Neural progenitor cell (in vitro differentiated cells): ENCODE measurements around the gene INHA. TPM values are rescaled to one million over a fixed set of nuclear protein-coding genes. Genes with fewer than 3 reads are reported as not detected.

Experiments
- DNase-seq: peaks from one replicate; pipeline ENCODE4 v3.0.0-alpha.2; 2016; ENCODE audit warnings: low spot score
- H2AFZ ChIP-seq: fragments of 200-600 bp; sonication (generic); replicated peaks from 2 replicates; pipeline ENCODE4 v1.6.1; 2016; ENCODE audit warnings: antibody characterized with exemption
- H3F3A ChIP-seq: fragments of 200-600 bp; sonication (generic); 2 replicates; pipeline ENCODE4 v1.6.1; 2016; ENCODE audit warnings: antibody characterized with exemption, low read depth
- H3K27ac ChIP-seq: fragments of 200-600 bp; sonication (generic); 2 replicates; pipeline ENCODE4 v1.5.1; 2016; ENCODE audit warnings: mild to moderate bottlenecking
- H3K27me3 ChIP-seq: fragments of 200-600 bp; sonication (generic); 2 replicates; pipeline ENCODE4 v1.6.1; 2016; ENCODE audit warnings: mild to moderate bottlenecking, moderate library complexity
- H3K36me3 ChIP-seq: fragments of 200-600 bp; sonication (generic); 2 replicates; pipeline ENCODE4 v1.5.1; 2016
- H3K4me1 ChIP-seq: fragments of 200-600 bp; sonication (generic); 2 replicates; pipeline ENCODE4 v1.6.1; 2016; ENCODE audit warnings: mixed run types
- H3K4me2 ChIP-seq: fragments of 200-600 bp; sonication (generic); 2 replicates; pipeline ENCODE4 v1.6.1; 2016
- H3K4me3 ChIP-seq: fragments of 200-600 bp; sonication (generic); 2 replicates; pipeline ENCODE4 v1.5.1; 2016
- H3K79me2 ChIP-seq: fragments of 200-600 bp; sonication (generic); 2 replicates; pipeline ENCODE4 v1.6.1; 2016; ENCODE audit warnings: low read depth
- H3K9ac ChIP-seq: fragments of 200-600 bp; sonication (generic); 2 replicates; pipeline ENCODE4 v1.6.1; 2016
- H3K9me3 ChIP-seq: fragments of 200-600 bp; sonication (generic); 2 replicates; pipeline ENCODE4 v1.5.1; 2016; ENCODE audit warnings: low read depth
- H4K20me1 ChIP-seq: fragments of 200-600 bp; sonication (generic); 2 replicates; pipeline ENCODE4 v1.6.1; 2016; ENCODE audit warnings: low read depth
- H3K27ac Mint-ChIP-seq: 3 replicates; pipeline ENCODE4 v1.8.0; 2021; ENCODE audit warnings: mixed read lengths
- H3K27me3 Mint-ChIP-seq: 2 replicates; pipeline ENCODE4 v1.8.0; 2022; ENCODE audit warnings: low read depth, mild to moderate bottlenecking, inconsistent platforms, moderate library complexity, mixed read lengths; ENCODE audit not compliant: insufficient read depth
- H3K36me3 Mint-ChIP-seq: 3 replicates; pipeline ENCODE4 v1.8.0; 2021; ENCODE audit warnings: mixed read lengths
- H3K4me1 Mint-ChIP-seq: 3 replicates; pipeline ENCODE4 v1.8.0; 2021; ENCODE audit warnings: mixed read lengths
- H3K4me3 Mint-ChIP-seq: 3 replicates; pipeline ENCODE4 v1.8.0; 2021; ENCODE audit warnings: mild to moderate bottlenecking, moderate library complexity, mixed read lengths
- H3K9me3 Mint-ChIP-seq: 3 replicates; pipeline ENCODE4 v1.8.0; 2020; ENCODE audit warnings: mixed read lengths
- CTCF ChIP-seq: fragments of 200-600 bp; sonication (generic); IDR thresholded peaks from 2 replicates; pipeline ENCODE4 v1.5.1; 2017; ENCODE audit warnings: antibody characterized with exemption, mild to moderate bottlenecking
- EZH2 ChIP-seq: fragments of 200-600 bp; sonication (generic); IDR thresholded peaks from 2 replicates; pipeline ENCODE4 v1.6.1; 2017; ENCODE audit warnings: antibody characterized with exemption, mild to moderate bottlenecking, moderate library complexity
- EZH2phosphoT487 ChIP-seq: fragments of 200-600 bp; sonication (generic); IDR thresholded peaks from 2 replicates; pipeline ENCODE4 v1.6.1; 2017; ENCODE audit warnings: antibody characterized with exemption
- microRNA-seq: library from miRNA; unstranded; fragments of <30 nt; microRNA quantifications from one replicate; pipeline ENCODE4, GENCODE V29; 2016
- small RNA-seq: library from RNA; depleted of rRNA; stranded (forward); fragments of <200 nt; gene quantifications from one replicate; pipeline ENCODE3, GENCODE V24; 2015
- total RNA-seq: library from RNA; depleted of rRNA; stranded (reverse); fragments of >200 nt; gene quantifications from 2 replicates; pipeline ENCODE4 v1.2.3, GENCODE V29; 2015; ENCODE audit warnings: low replicate concordance

Gene INHA
- total RNA-seq, 1 donor from 2014 or later = not detected

GRCh38 chr2:219621935-219622334, 49.8 kb downstream of the INHA start:
- no peaks in the 10 kb centered on the region for H3K79me2 ChIP-seq
- H3K9me3 ChIP-seq = no peaks in the 10 kb centered on the region
- H3K4me3 ChIP-seq = no peak overlapping the region
- no peak for TF ChIP-seq EZH2
- TF ChIP-seq EZH2phosphoT487 = no peak
- no peak for TF ChIP-seq CTCF
- H3K9ac ChIP-seq = no peak overlapping the region
- H3K27me3 ChIP-seq = peaks cover 30% of the 10 kb centered on the region
- no peak overlapping the region for H2AFZ ChIP-seq
- Mint-ChIP-seq H3K9me3 (no peaks in the 10 kb centered on the region), H3K4me3 (no peak overlapping the region), H3K4me1 (peaks cover 6% of the 10 kb centered on the region), H3K27ac (no peak overlapping the region), H3K27me3 (peaks cover 9% of the 10 kb centered on the region), H3K36me3 (no peaks in the 10 kb centered on the region)
- peaks cover 3% of the 10 kb centered on the region for H4K20me1 ChIP-seq
- no peak for DNase-seq
- H3K4me1 ChIP-seq = no peaks in the 10 kb centered on the region
- H3K4me2 ChIP-seq = no peak overlapping the region
- peaks cover 10% of the 10 kb centered on the region for H3F3A ChIP-seq
- no peak overlapping the region for H3K27ac ChIP-seq
- H3K36me3 ChIP-seq = no peaks in the 10 kb centered on the region

- H3K36me3 ChIP-seq = no peaks in the 10 kb centered on the region
- no peaks in the 10 kb centered on the region for H3K9me3 ChIP-seq
- H3K4me3 ChIP-seq = no peak overlapping the region
- H3K27me3 ChIP-seq = peaks cover 34% of the 10 kb centered on the region
- no peak overlapping the region for H3K27ac ChIP-seq
- H3K27me3 Mint-ChIP-seq = peaks cover 9% of the 10 kb centered on the region
- H3K79me2 ChIP-seq = no peaks in the 10 kb centered on the region
- H3K4me2 ChIP-seq = no peak overlapping the region
- H3F3A ChIP-seq = peaks cover 12% of the 10 kb centered on the region
- TF ChIP-seq EZH2phosphoT487 (no peak), EZH2 (no peak)
- no peak for DNase-seq
- H3K36me3 Mint-ChIP-seq = no peaks in the 10 kb centered on the region
- peaks cover 5% of the 10 kb centered on the region for H4K20me1 ChIP-seq
- H2AFZ ChIP-seq = no peak overlapping the region
- H3K9me3 Mint-ChIP-seq = no peaks in the 10 kb centered on the region
- no peaks in the 10 kb centered on the region for H3K4me1 ChIP-seq
- peaks cover 7% of the 10 kb centered on the region for H3K4me1 Mint-ChIP-seq
- no peak overlapping the region for H3K27ac Mint-ChIP-seq
- H3K4me3 Mint-ChIP-seq = no peak overlapping the region
- H3K9ac ChIP-seq = no peak overlapping the region
These were observed 50.4 kb downstream of the INHA start for GRCh38 chr2:219622472-219622871.

- Histone ChIP-seq H3K4me1 (peaks cover 7% of the 10 kb centered on the region), H3K4me3 (no peak overlapping the region), H3K4me2 (no peak overlapping the region), H3K9ac (no peak overlapping the region), H3K9me3 (no peaks in the 10 kb centered on the region), H3K36me3 (no peaks in the 10 kb centered on the region), H2AFZ (no peak overlapping the region), H3F3A (peaks cover 10% of the 10 kb centered on the region), H4K20me1 (peaks cover 5% of the 10 kb centered on the region), H3K79me2 (no peaks in the 10 kb centered on the region), H3K27me3 (peaks cover 48% of the 10 kb centered on the region), H3K27ac (no peak overlapping the region)
- H3K27ac Mint-ChIP-seq = no peak overlapping the region
- no peak for DNase-seq
- no peaks in the 10 kb centered on the region for H3K36me3 Mint-ChIP-seq
- TF ChIP-seq CTCF (no peak), EZH2 (no peak), EZH2phosphoT487 (no peak)
- peaks cover 7% of the 10 kb centered on the region for H3K4me1 Mint-ChIP-seq
- no peaks in the 10 kb centered on the region for H3K9me3 Mint-ChIP-seq
- no peak overlapping the region for H3K4me3 Mint-ChIP-seq
- H3K27me3 Mint-ChIP-seq = peaks cover 9% of the 10 kb centered on the region
These were observed 52.5 kb downstream of the INHA start for GRCh38 chr2:219624565-219624964.

GRCh38 chr2:219625179-219625578, 53.1 kb downstream of the INHA start:
- Histone ChIP-seq H3K4me2 (no peak overlapping the region), H3K9ac (no peak overlapping the region), H4K20me1 (peaks cover 5% of the 10 kb centered on the region), H3K79me2 (no peaks in the 10 kb centered on the region), H3K27me3 (peaks cover 48% of the 10 kb centered on the region), H3K27ac (no peak overlapping the region), H3K36me3 (no peaks in the 10 kb centered on the region), H3K9me3 (no peaks in the 10 kb centered on the region), H3F3A (peaks cover 10% of the 10 kb centered on the region), H2AFZ (no peak overlapping the region), H3K4me1 (peaks cover 7% of the 10 kb centered on the region), H3K4me3 (no peak overlapping the region)
- Mint-ChIP-seq H3K4me1 (peaks cover 7% of the 10 kb centered on the region), H3K36me3 (no peaks in the 10 kb centered on the region), H3K27ac (no peak overlapping the region), H3K27me3 (peaks cover 9% of the 10 kb centered on the region), H3K4me3 (no peak overlapping the region), H3K9me3 (no peaks in the 10 kb centered on the region)
- TF ChIP-seq CTCF (no peak), EZH2 (no peak), EZH2phosphoT487 (no peak)
- DNase-seq = no peak

Small RNA genes within 50 kb of the gene (microRNA-seq; reads per million reads assigned to microRNA genes)
- not detected for gene MIR3132

Small RNA genes within 50 kb of the gene (small RNA-seq; reads per million reads assigned to genes)
- gene MIR3132 (not detected), gene RN7SKP213 (not detected)

Other genes starting within 250 kb of the INHA start
- gene RESP18, start 239.6 kb upstream of the INHA start, total RNA-seq = not detected in 2 replicates
- 36.6 and 120 TPM in 2 replicates for gene DNPEP, start 184.4 kb upstream of the INHA start, total RNA-seq
- 0.31 TPM in 1 of 2 replicates, not detected in the other for gene DES, start 153.9 kb upstream of the INHA start, total RNA-seq
- 5.6 and 18.4 TPM in 2 replicates for gene SPEG, start 137.5 kb upstream of the INHA start, total RNA-seq
- 23.8 and 49.3 TPM in 2 replicates for gene GMPPA, start 73.4 kb upstream of the INHA start, total RNA-seq
- 0.26 and 2.4 TPM in 2 replicates for gene ASIC4, start 57.8 kb upstream of the INHA start, total RNA-seq
- gene CHPF, start 28.5 kb upstream of the INHA start, total RNA-seq = 6.7 and 27.7 TPM in 2 replicates
- 0.79 and 2.3 TPM in 2 replicates for gene TMEM198, start 28.3 kb upstream of the INHA start, total RNA-seq
- 31.0 and 111 TPM in 2 replicates for gene OBSL1, start 771 bp upstream of the INHA start, total RNA-seq
- gene STK11IP, start 25.5 kb downstream of the INHA start, total RNA-seq = 16.8 and 22.7 TPM in 2 replicates
- 0.88 and 3.7 TPM in 2 replicates for gene SLC4A3, start 55.3 kb downstream of the INHA start, total RNA-seq